ENCODE measurements around the gene TMPRSS11A.

Gene TMPRSS11A

GRCh38 chr4:67894659-67895058 is 68.6 kb downstream of the TMPRSS11A start:
- TF ChIP-seq CTCF (IDR thresholded peaks at IDR 0.05; ENCODE audit: low read depth, low read length), result no peak
- DNase-seq (ENCODE audit: low read depth in 2 of 2), result no peak
- H3K4me3 ChIP-seq (replicated peaks in 1 of 2; ENCODE audit: low read depth in 2 of 2, low read length in 2 of 2), result no peak overlapping the region

- peak; percentile 19 for TF ChIP-seq CTCF (IDR thresholded peaks at IDR 0.05; ENCODE audit: low read depth, low read length)
- no peak overlapping the region for H3K4me3 ChIP-seq (replicated peaks in 1 of 2; ENCODE audit: low read depth in 2 of 2, low read length in 2 of 2)
- DNase-seq (ENCODE audit: low read depth in 2 of 2), result no peak
Observed at GRCh38 chr4:67892905-67893304, 70.4 kb downstream of the TMPRSS11A start.

GRCh38 chr4:67892253-67892652 is 71.0 kb downstream of the TMPRSS11A start:
- no peak overlapping the region for H3K4me3 ChIP-seq (replicated peaks in 1 of 2; ENCODE audit: low read depth in 2 of 2, low read length in 2 of 2)
- DNase-seq (ENCODE audit: low read depth in 2 of 2), result no peak
- TF ChIP-seq CTCF (IDR thresholded peaks at IDR 0.05; ENCODE audit: low read depth, low read length), result no peak

- no peak overlapping the region for H3K4me3 ChIP-seq (replicated peaks in 1 of 2; ENCODE audit: low read depth in 2 of 2, low read length in 2 of 2)
- no peak for TF ChIP-seq CTCF (IDR thresholded peaks at IDR 0.05; ENCODE audit: low read depth, low read length)
- DNase-seq (ENCODE audit: low read depth in 2 of 2), result no peak
Observed at GRCh38 chr4:67891645-67892044, 71.6 kb downstream of the TMPRSS11A start.

- peak; percentile 26 to 82 for DNase-seq (ENCODE audit: low read depth in 2 of 2)
- TF ChIP-seq CTCF (IDR thresholded peaks at IDR 0.05; ENCODE audit: low read depth, low read length), result no peak
- no peak overlapping the region for H3K4me3 ChIP-seq (replicated peaks in 1 of 2; ENCODE audit: low read depth in 2 of 2, low read length in 2 of 2)
Observed at GRCh38 chr4:67886281-67886680, 77.0 kb downstream of the TMPRSS11A start.

- peak; percentile 64 to 98 for DNase-seq (ENCODE audit: low read depth in 2 of 2)
- TF ChIP-seq CTCF (IDR thresholded peaks at IDR 0.05; ENCODE audit: low read depth, low read length), result no peak
- no peak overlapping the region for H3K4me3 ChIP-seq (replicated peaks in 1 of 2; ENCODE audit: low read depth in 2 of 2, low read length in 2 of 2)
Observed at GRCh38 chr4:67885762-67886161, 77.5 kb downstream of the TMPRSS11A start.

- DNase-seq (ENCODE audit: low read depth in 2 of 2), result no peak
- TF ChIP-seq CTCF (IDR thresholded peaks at IDR 0.05; ENCODE audit: low read depth, low read length), result no peak
- no peak overlapping the region for H3K4me3 ChIP-seq (replicated peaks in 1 of 2; ENCODE audit: low read depth in 2 of 2, low read length in 2 of 2)
Observed at GRCh38 chr4:67884701-67885100, 78.6 kb downstream of the TMPRSS11A start.
